C4-2B (cell line): ENCODE data around the gene INTS6.

Experiments
- CTCF ChIP-seq: fragments of 450-650 bp; conservative IDR thresholded peaks from 2 replicates; pipeline ENCODE4 v1.5.1; 2017; ENCODE audit warnings: mild to moderate bottlenecking
- ZFX ChIP-seq: fragments of 450-650 bp; IDR thresholded peaks from 2 replicates; pipeline ENCODE4 v1.6.1; 2017

- TF ChIP-seq CTCF (no peak), ZFX (no peak)
Observed at GRCh38 chr13:51339354-51339753, 113.5 kb downstream of the INTS6 start, which contains the start of gene SERPINE3.
